CD4-positive, alpha-beta T cell treated with Interleukin-17A for 4 hours (primary cell): ENCODE results near the gene DSCAML1.

Source experiments
- DNase-seq: peaks from one replicate; pipeline ENCODE4 v3.0.0-alpha.2; 2020; ENCODE audit warnings: mixed read lengths

The DSCAML1 gene

GRCh38 chr11:117686711-117687110 is 110.3 kb downstream of the DSCAML1 start:
- DNase-seq = no peak

- no peak for DNase-seq
Observed at GRCh38 chr11:117685566-117685965, 111.5 kb downstream of the DSCAML1 start.

GRCh38 chr11:117684731-117685130 is 112.3 kb downstream of the DSCAML1 start:
- DNase-seq = no peak

GRCh38 chr11:117684111-117684510 is 112.9 kb downstream of the DSCAML1 start:
- no peak for DNase-seq

- no peak for DNase-seq
Observed at GRCh38 chr11:117681438-117681837, 115.6 kb downstream of the DSCAML1 start.

DNA sequence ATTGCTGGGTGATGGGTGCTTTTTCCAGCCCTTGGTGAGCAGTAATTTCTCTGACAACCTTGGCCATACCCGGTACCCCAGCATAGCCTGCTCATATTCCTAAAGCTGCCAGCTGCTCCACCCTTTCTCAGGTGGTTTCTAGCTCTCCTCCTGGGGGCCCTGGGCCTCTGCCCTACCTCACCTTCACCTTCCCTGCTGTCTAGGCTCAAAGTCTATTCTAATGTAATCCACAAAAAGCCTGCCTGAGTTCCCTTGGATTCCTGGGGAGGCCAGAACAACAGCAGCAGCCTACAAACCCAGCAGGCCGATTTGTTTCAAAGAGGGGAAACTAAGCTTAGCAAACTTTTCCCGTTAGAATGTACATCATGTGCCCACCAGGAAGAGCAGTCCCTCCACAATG is 117.6 kb downstream of the DSCAML1 start:
- no peak for DNase-seq

GRCh38 chr11:117678658-117679406 is 118.2 kb downstream of the DSCAML1 start:
- no peak for DNase-seq

DNA sequence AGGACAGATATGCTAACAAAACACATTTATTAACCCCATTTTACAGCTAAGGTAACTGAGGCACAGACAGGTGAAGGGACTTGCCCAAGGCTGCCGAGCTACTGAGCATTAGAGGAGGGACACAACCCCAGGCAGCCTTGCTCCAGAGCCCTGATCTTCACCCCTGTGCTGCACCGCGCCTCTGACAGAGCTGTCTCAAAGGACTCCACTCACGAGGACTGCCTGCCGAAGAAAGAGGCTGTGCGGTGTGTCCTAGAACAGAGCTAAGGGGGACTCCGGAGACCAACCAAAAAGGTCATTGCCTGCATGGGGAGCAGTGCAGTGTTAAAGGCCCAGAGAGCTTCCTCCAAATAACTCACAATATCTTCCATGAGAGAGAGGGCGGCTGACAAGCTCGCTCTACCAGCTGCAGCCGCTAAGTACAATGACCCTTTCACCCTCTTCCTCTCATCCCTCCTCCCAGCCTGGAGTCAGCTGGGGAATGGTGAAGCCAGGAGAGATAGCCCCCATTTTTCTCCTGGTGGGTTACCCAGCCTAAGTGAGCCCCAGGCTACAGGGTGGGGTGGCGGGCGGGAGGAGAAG is 119.2 kb downstream of the DSCAML1 start:
- DNase-seq = no peak

GRCh38 chr11:117676501-117676900 is 120.5 kb downstream of the DSCAML1 start:
- DNase-seq = no peak

GRCh38 chr11:117673602-117674001 is 123.4 kb downstream of the DSCAML1 start:
- DNase-seq = no peak

DNA sequence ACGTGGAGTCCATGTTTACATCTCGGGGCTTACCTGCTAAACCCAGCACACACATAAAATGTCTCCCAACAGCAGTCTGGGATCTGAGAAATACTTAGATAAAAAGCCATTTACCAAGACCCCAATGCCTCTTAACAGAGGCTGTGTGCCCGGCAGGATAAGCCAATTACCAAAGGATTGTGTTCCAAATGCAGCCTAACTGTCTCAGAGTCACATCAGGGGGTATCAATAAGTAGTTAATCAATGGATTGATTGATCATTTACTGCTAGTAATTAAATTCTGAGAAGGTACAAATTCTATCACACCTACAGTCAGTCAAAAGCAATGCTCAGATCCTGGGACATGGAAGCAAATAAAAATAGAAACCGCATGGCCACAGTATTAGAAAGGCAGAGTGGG is 125.6 kb downstream of the DSCAML1 start:
- DNase-seq = no peak

DNA sequence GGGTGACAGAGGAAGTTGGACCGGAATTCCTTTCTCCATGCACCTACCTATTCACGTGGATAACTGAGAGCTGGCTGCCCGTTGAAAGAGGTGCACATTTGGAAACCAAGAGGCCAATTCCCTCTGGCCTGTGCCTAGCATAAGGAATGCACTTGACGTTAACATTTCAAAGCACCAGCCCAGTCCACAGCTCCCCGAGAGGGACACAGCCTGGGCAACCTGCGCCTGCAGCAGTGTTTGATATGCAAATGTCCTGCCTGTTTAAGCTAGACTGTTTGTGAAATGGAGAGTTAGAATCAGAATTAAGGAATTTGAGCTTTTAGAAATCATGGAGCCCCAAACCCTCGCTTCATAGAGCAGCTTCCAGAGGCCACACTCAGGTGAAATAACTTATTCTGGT is 126.1 kb downstream of the DSCAML1 start:
- DNase-seq = no peak

DNA sequence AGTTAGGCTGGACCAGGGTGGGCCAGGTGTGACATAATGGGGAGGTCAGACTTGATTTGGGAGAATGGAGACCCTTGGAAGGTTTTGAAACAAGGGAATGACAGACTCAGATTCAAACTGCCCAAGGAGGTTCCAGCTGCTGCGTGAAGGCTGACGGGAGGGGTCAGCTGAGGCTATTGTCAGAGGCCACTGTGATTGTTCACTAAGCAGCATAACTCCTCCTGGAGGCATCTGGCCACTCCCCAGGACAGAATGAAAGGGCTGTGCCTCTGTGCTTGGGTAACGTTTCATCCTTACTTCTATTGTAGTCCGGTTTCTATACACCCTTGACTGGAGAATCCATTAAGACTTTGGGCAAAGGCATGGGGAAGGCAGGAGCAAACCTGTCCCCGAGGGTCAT is 126.6 kb downstream of the DSCAML1 start:
- no peak for DNase-seq

DNA sequence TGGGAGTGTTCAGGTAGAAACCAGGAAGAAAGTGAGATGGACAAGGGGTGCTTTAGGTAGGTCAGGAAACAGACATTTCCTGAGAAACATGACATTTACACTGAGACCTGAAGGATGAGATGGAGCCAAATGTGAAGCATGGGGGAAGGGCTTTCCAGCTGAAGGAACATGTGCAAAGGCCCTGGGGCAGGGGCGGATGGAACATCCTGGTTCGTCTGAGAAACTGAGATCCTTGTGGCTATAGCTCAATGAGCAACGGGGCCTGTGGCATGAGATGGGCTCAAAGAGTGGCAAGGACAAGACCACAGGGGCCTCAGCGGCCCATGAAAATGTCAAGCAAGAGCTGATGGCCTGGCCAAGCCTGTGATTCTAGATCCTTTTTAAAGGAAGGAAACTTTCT is 127.4 kb downstream of the DSCAML1 start:
- DNase-seq = no peak

GRCh38 chr11:117669062-117669461 is 128.0 kb downstream of the DSCAML1 start:
- DNase-seq = no peak

DNA sequence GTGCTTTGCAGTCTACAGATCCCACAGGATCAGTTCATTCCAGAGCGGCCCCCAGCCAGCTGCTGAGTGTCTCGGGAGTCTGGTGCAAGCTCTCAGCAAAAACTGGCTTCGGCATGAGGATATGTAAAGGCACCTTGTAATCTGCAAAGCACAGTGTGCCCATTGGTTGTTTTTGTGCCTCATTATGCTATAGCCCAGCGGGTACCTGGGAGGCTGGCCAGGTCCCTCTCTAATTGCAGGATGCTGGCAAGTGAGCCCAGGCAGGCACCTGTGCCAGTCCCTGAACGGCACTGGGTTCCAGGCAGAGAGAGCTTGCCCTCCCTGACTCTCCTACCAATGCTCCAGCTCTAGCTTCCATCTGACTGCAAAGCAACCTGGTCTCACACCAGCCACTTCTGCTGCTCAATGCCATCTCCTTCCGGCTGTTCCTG is 128.7 kb downstream of the DSCAML1 start:
- no peak for DNase-seq

DNA sequence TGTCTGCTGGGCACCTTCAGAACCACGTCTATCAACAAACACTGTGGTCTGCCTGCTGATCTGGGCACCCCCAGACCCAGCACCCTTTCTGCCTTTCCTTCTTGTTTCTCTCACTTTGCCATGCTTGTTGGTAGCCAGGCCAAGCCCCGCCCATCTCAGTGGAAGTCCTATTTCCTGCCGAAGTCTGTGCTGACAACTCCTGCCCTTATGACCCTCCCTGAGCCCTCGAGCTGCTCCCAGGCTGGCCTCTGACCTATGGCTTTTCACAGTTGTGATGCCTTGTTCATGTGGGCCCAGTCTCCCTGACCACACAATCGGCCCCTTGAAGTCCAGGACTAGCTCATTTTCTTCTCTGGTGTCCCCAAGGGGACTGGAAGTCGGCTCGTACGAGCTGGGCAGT is 132.1 kb downstream of the DSCAML1 start:
- DNase-seq = no peak

DNA sequence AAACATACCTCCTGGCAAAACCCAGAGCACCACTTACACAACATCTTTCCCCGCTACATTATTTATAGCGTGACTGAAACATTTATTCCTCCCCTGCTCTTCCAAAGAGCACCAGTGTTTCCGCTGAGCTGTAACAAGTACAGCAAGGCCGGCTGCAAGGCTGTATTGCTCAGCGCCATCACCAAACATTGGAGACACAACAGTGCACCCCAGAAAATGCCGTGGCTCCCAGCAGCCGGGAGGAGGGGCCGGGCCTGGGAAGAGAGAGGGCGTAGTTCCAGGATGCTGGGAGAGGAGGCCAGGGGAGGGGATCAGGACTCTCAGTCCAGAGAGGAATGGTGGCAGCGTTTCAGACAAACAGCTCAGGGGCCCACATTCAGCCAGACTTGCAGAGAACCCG is 133.2 kb downstream of the DSCAML1 start:
- DNase-seq = no peak

DNA sequence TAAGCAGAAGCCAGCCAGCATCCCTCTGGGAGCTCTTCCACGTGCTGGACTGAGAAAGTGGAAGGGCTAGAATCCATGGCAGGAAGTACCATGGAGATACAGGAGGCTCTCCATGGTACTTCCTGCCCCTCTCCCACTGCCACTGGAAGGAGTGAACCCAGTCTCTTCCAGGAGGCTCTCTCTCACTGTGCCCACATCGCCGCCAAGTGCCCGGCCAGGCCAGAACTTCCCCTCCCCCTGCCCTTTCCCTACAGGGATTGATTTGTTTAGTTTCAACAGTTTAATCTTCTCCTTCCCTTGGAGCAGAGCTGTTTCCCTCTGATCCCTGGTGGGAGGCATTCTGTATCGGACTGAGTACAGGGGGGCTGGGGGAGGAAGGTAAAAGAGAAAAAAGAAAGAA is 133.6 kb downstream of the DSCAML1 start:
- DNase-seq = no peak

- no peak for DNase-seq
Observed at GRCh38 chr11:117662671-117663269, 134.2 kb downstream of the DSCAML1 start.

DNA sequence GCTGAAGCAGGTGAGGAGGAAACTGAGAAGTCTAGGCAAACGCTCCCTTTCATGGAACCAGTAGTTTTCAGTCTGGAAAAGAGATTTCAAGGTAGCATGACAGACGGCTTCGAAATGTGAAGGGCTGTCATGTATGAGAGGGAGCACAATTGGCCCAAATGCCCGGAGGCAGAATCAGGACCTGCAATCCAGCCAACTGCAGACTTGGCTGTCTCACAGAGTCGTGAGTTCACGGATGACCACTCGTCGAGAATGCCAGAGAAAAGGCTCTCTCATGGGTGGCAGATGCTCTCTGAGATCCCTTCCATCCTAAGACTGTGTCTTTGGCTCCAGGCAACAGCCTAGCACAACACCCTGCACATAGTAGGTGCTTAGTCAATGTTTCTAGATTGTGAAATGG is 134.8 kb downstream of the DSCAML1 start:
- no peak for DNase-seq

DNA sequence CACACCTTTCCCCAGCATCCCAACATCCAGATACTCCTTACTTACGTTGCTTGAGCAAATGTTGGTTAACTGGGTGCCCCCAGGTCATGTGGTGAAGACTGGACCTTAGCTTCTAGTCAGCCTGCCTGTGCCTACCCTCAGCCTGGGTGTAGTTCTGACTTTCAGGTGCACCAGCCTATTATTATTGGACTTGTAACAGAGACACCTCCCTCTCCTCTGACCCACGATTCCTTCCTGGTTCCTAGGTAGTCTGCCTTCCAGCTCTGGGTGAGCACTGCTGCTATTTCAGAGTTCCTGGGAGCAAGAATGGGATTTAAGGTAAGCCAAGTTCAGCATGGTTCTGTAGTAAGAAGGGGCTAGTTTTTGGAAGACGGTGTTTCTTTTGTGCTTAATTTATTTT is 138.2 kb downstream of the DSCAML1 start:
- no peak for DNase-seq

- DNase-seq = no peak
Observed at GRCh38 chr11:117657794-117658193, 139.2 kb downstream of the DSCAML1 start.
